Hepatocyte (in vitro differentiated cells): ENCODE results near the gene ANXA2.

Source experiments
- EZH2 ChIP-seq: fragments of 200-600 bp; sonication (generic); IDR thresholded peaks from 2 replicates; pipeline ENCODE4 v1.6.1; 2016; ENCODE audit warnings: antibody characterized with exemption, mild to moderate bottlenecking, borderline replicate concordance
- EZH2phosphoT487 ChIP-seq: fragments of 200-600 bp; sonication (generic); IDR thresholded peaks from one replicate; pipeline ENCODE4 v1.6.1; 2018; ENCODE audit warnings: antibody characterized with exemption, mild to moderate bottlenecking, low read depth, moderate library complexity; ENCODE audit not compliant: unreplicated experiment, severe bottlenecking
- TF ChIP-seq, protein P1 (sequence below): fragments of 200-600 bp; sonication (generic); IDR thresholded peaks from 2 replicates; pipeline ENCODE4 v1.5.1; 2016; ENCODE audit warnings: antibody characterized with exemption, mild to moderate bottlenecking; ENCODE audit not compliant: poor library complexity

DNA sequence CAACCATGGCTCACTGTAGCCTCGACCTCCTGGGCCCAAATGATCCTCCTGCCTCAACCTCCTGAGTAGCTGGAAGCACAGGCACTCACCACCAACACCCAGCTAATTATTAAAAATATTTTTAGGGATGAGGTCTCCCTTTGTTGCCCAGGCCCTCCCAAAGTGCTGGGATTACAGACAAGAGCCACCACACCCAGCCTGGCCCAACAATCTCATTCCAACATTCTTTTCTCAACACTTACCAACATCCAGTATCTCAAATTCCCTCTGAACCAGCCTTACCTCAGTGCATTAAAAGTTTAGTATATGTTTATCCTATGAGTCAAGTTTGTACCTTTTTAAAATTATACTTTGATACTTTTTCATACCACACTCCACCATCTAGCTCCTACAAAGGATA lies 25.0 kb downstream of the ANXA2 start:
- TF ChIP-seq, protein P1, sequence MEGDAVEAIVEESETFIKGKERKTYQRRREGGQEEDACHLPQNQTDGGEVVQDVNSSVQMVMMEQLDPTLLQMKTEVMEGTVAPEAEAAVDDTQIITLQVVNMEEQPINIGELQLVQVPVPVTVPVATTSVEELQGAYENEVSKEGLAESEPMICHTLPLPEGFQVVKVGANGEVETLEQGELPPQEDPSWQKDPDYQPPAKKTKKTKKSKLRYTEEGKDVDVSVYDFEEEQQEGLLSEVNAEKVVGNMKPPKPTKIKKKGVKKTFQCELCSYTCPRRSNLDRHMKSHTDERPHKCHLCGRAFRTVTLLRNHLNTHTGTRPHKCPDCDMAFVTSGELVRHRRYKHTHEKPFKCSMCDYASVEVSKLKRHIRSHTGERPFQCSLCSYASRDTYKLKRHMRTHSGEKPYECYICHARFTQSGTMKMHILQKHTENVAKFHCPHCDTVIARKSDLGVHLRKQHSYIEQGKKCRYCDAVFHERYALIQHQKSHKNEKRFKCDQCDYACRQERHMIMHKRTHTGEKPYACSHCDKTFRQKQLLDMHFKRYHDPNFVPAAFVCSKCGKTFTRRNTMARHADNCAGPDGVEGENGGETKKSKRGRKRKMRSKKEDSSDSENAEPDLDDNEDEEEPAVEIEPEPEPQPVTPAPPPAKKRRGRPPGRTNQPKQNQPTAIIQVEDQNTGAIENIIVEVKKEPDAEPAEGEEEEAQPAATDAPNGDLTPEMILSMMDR: no peak
- TF ChIP-seq EZH2phosphoT487 (no peak), EZH2 (no peak)
